Panc1 (cell line): ENCODE data around the gene ARPC5L.

Source experiments
- CTCF ChIP-seq: fragments of 450-650 bp; IDR thresholded peaks from 2 replicates; pipeline ENCODE4 v1.5.1; 2017; ENCODE audit warnings: mild to moderate bottlenecking
- POLR2AphosphoS5 ChIP-seq: IDR thresholded peaks from 2 replicates; pipeline ENCODE4 v1.6.1; 2012; ENCODE audit warnings: mild to moderate bottlenecking, low read depth, low read length, moderate library complexity
- TCF7L2 ChIP-seq: IDR thresholded peaks from 2 replicates; pipeline ENCODE4 v1.6.1; 2011; ENCODE audit warnings: mild to moderate bottlenecking, low read depth, low read length, inconsistent platforms

GRCh38 chr9:124855944-124856765 is 5.8 kb upstream of the ARPC5L start:
- TF ChIP-seq CTCF (peak; percentile 71), TCF7L2 (no peak), POLR2AphosphoS5 (no peak)
